Cardiac fibroblast (primary cell): ENCODE results near the gene BAHD1.

ENCODE experiments used
- DNase-seq, 2 donors: peaks; one replicate each; pipeline versions ENCODE4 v3.0.0 to v3.0.0-alpha.2; 2010; ENCODE audit warnings: low read depth in 2 of 2
- H3K4me3 ChIP-seq, 2 donors: replicated peaks in 1 of 2; 1 replicate in 1 of 2; 2 replicates in 1 of 2; pipeline ENCODE4 v1.5.1; 2011; ENCODE audit warnings: low read depth in 2 of 2, low read length in 2 of 2, mild to moderate bottlenecking in 2 of 2, moderate library complexity in 1 of 2
- CTCF ChIP-seq: IDR thresholded peaks from one replicate; pipeline ENCODE4 v1.5.1; 2011; ENCODE audit warnings: low read depth, mild to moderate bottlenecking, low read length, inconsistent platforms

The BAHD1 gene

GRCh38 chr15:40414816-40415215, 25.9 kb upstream of the BAHD1 start:
- no peak for TF ChIP-seq CTCF
- DNase-seq = no peak
- H3K4me3 ChIP-seq = no peak overlapping the region

GRCh38 chr15:40415226-40415625, 25.5 kb upstream of the BAHD1 start:
- no peak overlapping the region for H3K4me3 ChIP-seq
- no peak for TF ChIP-seq CTCF
- DNase-seq = no peak

- no peak for TF ChIP-seq CTCF
- H3K4me3 ChIP-seq = no peak overlapping the region
- no peak for DNase-seq
Measured at GRCh38 chr15:40416056-40416455, 24.7 kb upstream of the BAHD1 start.

- TF ChIP-seq CTCF = no peak
- no peak for DNase-seq
- no peak overlapping the region for H3K4me3 ChIP-seq
Measured at GRCh38 chr15:40418126-40418525, 22.6 kb upstream of the BAHD1 start.

GRCh38 chr15:40420071-40420713, 20.6 kb upstream of the BAHD1 start:
- no peak for TF ChIP-seq CTCF
- DNase-seq = peak in 1 of 2 donors; percentile 21
- H3K4me3 ChIP-seq = no peak overlapping the region

GRCh38 chr15:40420793-40421192, 20.0 kb upstream of the BAHD1 start:
- no peak for TF ChIP-seq CTCF
- H3K4me3 ChIP-seq = no peak overlapping the region
- peak in 1 of 2 donors; percentile 4 for DNase-seq
